OCI-LY1 (cell line): Measurements from ENCODE around the gene GPR107.

Source experiments
- H2AFZ ChIP-seq: fragments of 200-600 bp; sonication (generic), shearing (Covaris generic); 2 replicates; pipeline ENCODE4 v1.6.0; 2014; ENCODE audit warnings: antibody characterized with exemption, mild to moderate bottlenecking, low read length
- H3F3A ChIP-seq: fragments of 200-600 bp; sonication (generic), shearing (Covaris generic); 2 replicates; pipeline ENCODE4 v1.6.0; 2014; ENCODE audit warnings: mild to moderate bottlenecking, antibody characterized with exemption, low read length, moderate library complexity; ENCODE audit not compliant: insufficient read depth
- H3K27ac ChIP-seq: fragments of 200-600 bp; sonication (generic); 2 replicates; pipeline ENCODE4 v1.5.1; 2014; ENCODE audit warnings: low read length, mixed run types, mild to moderate bottlenecking, low read depth; ENCODE audit not compliant: poor library complexity, severe bottlenecking
- H3K27me3 ChIP-seq: fragments of 200-600 bp; sonication (generic); 2 replicates; pipeline ENCODE4 v1.6.0; 2014; ENCODE audit warnings: antibody characterized with exemption, mild to moderate bottlenecking, low read length, moderate library complexity; ENCODE audit not compliant: insufficient read depth
- H3K36me3 ChIP-seq: fragments of 200-600 bp; sonication (generic); 2 replicates; pipeline ENCODE4 v1.6.1; 2014; ENCODE audit warnings: mild to moderate bottlenecking, antibody characterized with exemption, low read length, moderate library complexity, mixed read lengths; ENCODE audit not compliant: insufficient read depth
- H3K4me1 ChIP-seq: fragments of 200-600 bp; sonication (generic); 2 replicates; pipeline ENCODE4 v1.5.1; 2014; ENCODE audit warnings: mild to moderate bottlenecking, low read length, moderate library complexity; ENCODE audit not compliant: insufficient read depth, severe bottlenecking
- H3K4me2 ChIP-seq: fragments of 200-600 bp; sonication (generic), shearing (Covaris generic); 2 replicates; pipeline ENCODE4 v1.6.1; 2014; ENCODE audit warnings: low read length
- H3K4me3 ChIP-seq: fragments of 200-600 bp; sonication (generic); 2 replicates; pipeline ENCODE4 v1.5.1; 2014; ENCODE audit warnings: low read length, low read depth, mild to moderate bottlenecking, mixed read lengths; ENCODE audit not compliant: poor library complexity, severe bottlenecking
- H3K79me2 ChIP-seq: fragments of 200-600 bp; shearing (Covaris generic); 2 replicates; pipeline ENCODE4 v1.6.1; 2016; ENCODE audit warnings: mixed run types, low read length, mixed read lengths; ENCODE audit not compliant: insufficient read depth
- H3K9ac ChIP-seq: fragments of 200-600 bp; sonication (generic), shearing (Covaris generic); 2 replicates; pipeline ENCODE4 v1.6.1; 2014; ENCODE audit warnings: mild to moderate bottlenecking, low read length, mixed read lengths
- H3K9me2 ChIP-seq: fragments of 200-600 bp; sonication (generic), shearing (Covaris generic); 2 replicates; pipeline ENCODE4 v1.6.1; 2014; ENCODE audit warnings: low read depth, mild to moderate bottlenecking, low read length, mixed read lengths
- H3K9me3 ChIP-seq: fragments of 200-600 bp; shearing (Covaris generic); 2 replicates; pipeline ENCODE4 v1.6.1; 2014; ENCODE audit warnings: low read length, mixed read lengths
- H4K20me1 ChIP-seq: fragments of 200-600 bp; sonication (generic), shearing (Covaris generic); 2 replicates; pipeline ENCODE4 v1.6.0; 2016; ENCODE audit warnings: mild to moderate bottlenecking, low read length; ENCODE audit not compliant: insufficient read depth
- CTCF ChIP-seq: fragments of 200-600 bp; sonication (generic), shearing (Covaris generic); IDR thresholded peaks from 2 replicates; pipeline ENCODE4 v1.5.1; 2017; ENCODE audit warnings: mild to moderate bottlenecking, antibody characterized with exemption, low read length, moderate library complexity, mixed read lengths
- EZH2 ChIP-seq: fragments of 200-600 bp; sonication (generic), shearing (Covaris generic); IDR thresholded peaks from 2 replicates; pipeline ENCODE4 v1.8.0; 2017; ENCODE audit warnings: borderline replicate concordance, mixed run types, mild to moderate bottlenecking, antibody characterized with exemption, low read length, moderate library complexity, mixed read lengths

Gene GPR107

GRCh38 chr9:130150779-130151382 is 97.2 kb downstream of the GPR107 start:
- Histone ChIP-seq H3K9me3 (no peaks in the 10 kb centered on the region), H3K9ac (no peak overlapping the region), H3K4me2 (no peak overlapping the region), H3K27ac (no peak overlapping the region), H3K9me2 (no peaks in the 10 kb centered on the region), H3K4me3 (no peak overlapping the region), H4K20me1 (no peaks in the 10 kb centered on the region), H2AFZ (no peak overlapping the region), H3K4me1 (no peaks in the 10 kb centered on the region), H3K27me3 (no peaks in the 10 kb centered on the region; the same call in 1 of the 2 replicates), H3K36me3 (no peaks in the 10 kb centered on the region), H3K79me2 (no peaks in the 10 kb centered on the region), H3F3A (no peaks in the 10 kb centered on the region)
- TF ChIP-seq CTCF (no peak), EZH2 (no peak)

- Histone ChIP-seq H3K27ac (no peak overlapping the region), H4K20me1 (no peaks in the 10 kb centered on the region), H3K9me2 (no peaks in the 10 kb centered on the region), H3K9me3 (no peaks in the 10 kb centered on the region), H3K36me3 (no peaks in the 10 kb centered on the region), H3K27me3 (no peaks in the 10 kb centered on the region; the same call in 1 of the 2 replicates), H3K9ac (no peak overlapping the region), H3K4me3 (no peak overlapping the region), H3K4me1 (no peaks in the 10 kb centered on the region), H2AFZ (no peak overlapping the region), H3K79me2 (no peaks in the 10 kb centered on the region), H3K4me2 (no peak overlapping the region), H3F3A (no peaks in the 10 kb centered on the region)
- no peak for TF ChIP-seq EZH2
- no peak for TF ChIP-seq CTCF
Measured at GRCh38 chr9:130154816-130155215, 101.1 kb downstream of the GPR107 start.

- TF ChIP-seq EZH2: no peak
- no peak for TF ChIP-seq CTCF
- H3K36me3 ChIP-seq: no peaks in the 10 kb centered on the region
- no peak overlapping the region for H3K4me3 ChIP-seq
- no peaks in the 10 kb centered on the region for H4K20me1 ChIP-seq
- H3K79me2 ChIP-seq: no peaks in the 10 kb centered on the region
- H3K27me3 ChIP-seq: no peaks in the 10 kb centered on the region
- H2AFZ ChIP-seq: no peak overlapping the region
- H3K9ac ChIP-seq: no peak overlapping the region
- H3K4me1 ChIP-seq: no peaks in the 10 kb centered on the region
- no peak overlapping the region for H3K27ac ChIP-seq
- H3F3A ChIP-seq: no peaks in the 10 kb centered on the region
- H3K9me3 ChIP-seq: no peaks in the 10 kb centered on the region
- no peaks in the 10 kb centered on the region for H3K9me2 ChIP-seq
- H3K4me2 ChIP-seq: no peak overlapping the region
Measured at GRCh38 chr9:130155647-130156046, 101.9 kb downstream of the GPR107 start.
